MCF 10A (cell line): ENCODE measurements around the gene MITF. TPM values are rescaled to one million over a fixed set of nuclear protein-coding genes. Genes with fewer than 3 reads are reported as not detected.
A peak's percentile ranks its signal among the peaks of the same experiment; 100 is the strongest.
"Not testable (repeated sequence)": the region's sequence is repeated elsewhere in the genome, so short reads cannot be mapped to it uniquely, and the experiment has no call there.

Experiments used
- BruUV-seq: library from RNA; stranded (reverse); fragments of 400-500 nt; replicated peaks from 2 replicates; lab custom pipeline; 2021; lab: Mats Ljungman, UMichigan
- CTCF ChIA-PET: fragments of 300-600 bp; sonication (Branson Sonifier 250); formaldehyde crosslinking; extraction: SDS; loops from one replicate; lab custom pipeline; 2021; ENCODE audit warnings: antibody characterized with exemption, inconsistent platforms; lab: Yijun Ruan, JAX
- POLR2A ChIA-PET: fragments of 300-600, 350-650 bp; sonication (Branson Sonifier 250); formaldehyde crosslinking; extraction: SDS; loops from one replicate; lab custom pipeline; 2020; ENCODE audit warnings: antibody characterized with exemption, inconsistent platforms; lab: Yijun Ruan, JAX
- DNase-seq: peaks from one replicate; pipeline ENCODE4 v3.0.0-alpha.2; 2018; ENCODE audit not compliant: unreplicated experiment
- H3K27ac Mint-ChIP-seq: one replicate; pipeline ENCODE4 v1.8.0; 2022; ENCODE audit warnings: mild to moderate bottlenecking, low read depth, mixed read lengths; ENCODE audit not compliant: unreplicated experiment
- H3K27me3 Mint-ChIP-seq: one replicate; pipeline ENCODE4 v1.8.0; 2022; ENCODE audit warnings: mixed read lengths; ENCODE audit not compliant: insufficient read depth, unreplicated experiment
- H3K36me3 Mint-ChIP-seq: one replicate; pipeline ENCODE4 v1.8.0; 2022; ENCODE audit warnings: mild to moderate bottlenecking, moderate library complexity, mixed read lengths; ENCODE audit not compliant: insufficient read depth, unreplicated experiment
- H3K4me1 Mint-ChIP-seq: one replicate; pipeline ENCODE4 v1.8.0; 2022; ENCODE audit warnings: mixed read lengths; ENCODE audit not compliant: insufficient read depth, unreplicated experiment
- H3K4me3 Mint-ChIP-seq: one replicate; pipeline ENCODE4 v1.8.0; 2022; ENCODE audit warnings: mild to moderate bottlenecking, moderate library complexity, mixed read lengths; ENCODE audit not compliant: unreplicated experiment
- H3K9me3 Mint-ChIP-seq: one replicate; pipeline ENCODE4 v1.8.0; 2022; ENCODE audit warnings: mixed read lengths; ENCODE audit not compliant: unreplicated experiment
- intact Hi-C: fragments of 100-400 bp; cut with micrococcal nuclease; formaldehyde crosslinking; loops from 2 replicates; pipeline ENCODE4 v1.14.1; 2022
- total RNA-seq: library from RNA; stranded (reverse); gene quantifications from 2 replicates; pipeline ENCODE4 v1.2.3, GENCODE V29; 2022
- TF ChIP-seq, protein P1 (sequence below): fragments of 200-600 bp; IDR thresholded peaks from one replicate; pipeline ENCODE4 v1.8.0; 2022; ENCODE audit warnings: antibody characterized with exemption, mild to moderate bottlenecking; ENCODE audit not compliant: unreplicated experiment

Gene MITF
- total RNA-seq, 1 experiment from 2014 or later = 16.1 TPM

DNA sequence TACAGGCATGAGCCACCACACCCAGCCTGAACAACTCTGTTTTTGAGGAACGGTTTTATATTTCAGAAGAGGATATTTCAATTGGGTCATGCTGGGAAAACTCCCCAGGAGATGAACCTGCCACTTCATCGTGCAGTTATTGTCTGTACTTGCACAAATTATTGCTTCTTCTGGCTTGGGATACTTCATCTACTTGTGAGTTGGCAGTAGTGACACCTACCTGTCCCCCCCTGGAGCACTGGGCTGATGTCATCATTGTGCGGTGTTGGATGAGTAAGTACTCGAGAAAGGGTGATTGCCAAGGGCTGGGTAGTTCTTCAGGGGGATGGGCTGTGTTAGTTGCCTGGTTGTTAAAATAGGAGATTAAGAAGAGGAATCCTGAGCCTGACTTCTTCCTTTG lies 175.1 kb downstream of the MITF start:
- H3K36me3 Mint-ChIP-seq = no peaks in the 10 kb centered on the region
- H3K4me3 Mint-ChIP-seq = no peak overlapping the region
- intact Hi-C loops = no loop called here
- CTCF ChIA-PET = no interaction called here
- BruUV-seq = no TSS peak
- no peaks in the 10 kb centered on the region for H3K27me3 Mint-ChIP-seq
- peaks cover 2% of the 10 kb centered on the region for H3K9me3 Mint-ChIP-seq
- POLR2A ChIA-PET = no interaction called here
- peak; percentile 77 for DNase-seq
- peaks cover 8% of the 10 kb centered on the region for H3K4me1 Mint-ChIP-seq
- TF ChIP-seq, protein P1, sequence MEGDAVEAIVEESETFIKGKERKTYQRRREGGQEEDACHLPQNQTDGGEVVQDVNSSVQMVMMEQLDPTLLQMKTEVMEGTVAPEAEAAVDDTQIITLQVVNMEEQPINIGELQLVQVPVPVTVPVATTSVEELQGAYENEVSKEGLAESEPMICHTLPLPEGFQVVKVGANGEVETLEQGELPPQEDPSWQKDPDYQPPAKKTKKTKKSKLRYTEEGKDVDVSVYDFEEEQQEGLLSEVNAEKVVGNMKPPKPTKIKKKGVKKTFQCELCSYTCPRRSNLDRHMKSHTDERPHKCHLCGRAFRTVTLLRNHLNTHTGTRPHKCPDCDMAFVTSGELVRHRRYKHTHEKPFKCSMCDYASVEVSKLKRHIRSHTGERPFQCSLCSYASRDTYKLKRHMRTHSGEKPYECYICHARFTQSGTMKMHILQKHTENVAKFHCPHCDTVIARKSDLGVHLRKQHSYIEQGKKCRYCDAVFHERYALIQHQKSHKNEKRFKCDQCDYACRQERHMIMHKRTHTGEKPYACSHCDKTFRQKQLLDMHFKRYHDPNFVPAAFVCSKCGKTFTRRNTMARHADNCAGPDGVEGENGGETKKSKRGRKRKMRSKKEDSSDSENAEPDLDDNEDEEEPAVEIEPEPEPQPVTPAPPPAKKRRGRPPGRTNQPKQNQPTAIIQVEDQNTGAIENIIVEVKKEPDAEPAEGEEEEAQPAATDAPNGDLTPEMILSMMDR = no peak
- peak overlapping the region; percentile 30 for H3K27ac Mint-ChIP-seq

DNA sequence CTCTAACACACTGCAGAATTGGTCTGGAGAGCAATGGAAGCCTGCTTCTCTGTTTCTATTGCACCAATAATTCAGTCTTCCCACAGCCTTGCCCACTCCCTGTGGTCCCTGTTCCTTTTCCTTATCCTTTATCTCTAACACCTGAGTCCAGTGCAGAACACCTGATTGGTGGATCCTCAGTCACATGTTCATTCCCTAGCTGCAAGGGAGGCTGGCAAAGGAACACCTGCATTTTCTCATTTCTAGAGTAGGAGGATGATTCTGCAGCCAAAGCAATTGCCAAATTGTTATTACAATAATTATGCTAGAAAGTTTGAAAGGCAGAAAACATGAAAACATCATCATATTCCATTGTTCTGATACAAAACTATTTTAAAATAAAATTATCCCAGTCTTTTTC lies 176.5 kb downstream of the MITF start:
- peaks cover 8% of the 10 kb centered on the region for H3K4me1 Mint-ChIP-seq
- intact Hi-C loops = no loop called here
- DNase-seq = no peak
- ChIA-PET CTCF (no interaction called here), POLR2A (no interaction called here)
- H3K4me3 Mint-ChIP-seq = no peak overlapping the region
- BruUV-seq = no TSS peak
- no peaks in the 10 kb centered on the region for H3K36me3 Mint-ChIP-seq
- no peak overlapping the region for H3K27ac Mint-ChIP-seq
- TF ChIP-seq, protein P1 = no peak
- H3K9me3 Mint-ChIP-seq = no peaks in the 10 kb centered on the region
- H3K27me3 Mint-ChIP-seq = no peaks in the 10 kb centered on the region

DNA sequence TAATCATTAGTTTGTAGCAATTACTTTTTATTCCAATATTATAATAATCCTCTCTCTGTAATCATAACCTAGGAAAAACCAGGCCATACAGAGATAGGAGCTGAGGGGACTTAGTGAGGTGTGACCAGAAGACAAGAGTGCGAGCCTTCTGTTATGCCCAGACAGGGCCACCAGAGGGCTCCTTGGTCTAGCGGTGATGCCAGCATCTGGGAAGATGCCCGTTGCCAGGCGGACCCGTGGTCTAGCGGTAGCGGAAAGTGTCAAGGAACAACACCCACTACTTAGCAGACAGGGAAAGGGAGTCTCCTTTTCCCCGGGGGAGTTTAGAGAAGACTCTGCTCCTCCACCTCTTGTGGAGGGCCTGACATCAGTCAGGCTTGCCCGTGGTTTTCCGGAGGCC lies 180.7 kb downstream of the MITF start:
- POLR2A ChIA-PET, H3K4me3 Mint-ChIP-seq, BruUV-seq, H3K27me3 Mint-ChIP-seq, CTCF ChIA-PET, H3K27ac Mint-ChIP-seq, H3K9me3 Mint-ChIP-seq, intact Hi-C loops, H3K4me1 Mint-ChIP-seq, H3K36me3 Mint-ChIP-seq, DNase-seq: not testable (repeated sequence)

DNA sequence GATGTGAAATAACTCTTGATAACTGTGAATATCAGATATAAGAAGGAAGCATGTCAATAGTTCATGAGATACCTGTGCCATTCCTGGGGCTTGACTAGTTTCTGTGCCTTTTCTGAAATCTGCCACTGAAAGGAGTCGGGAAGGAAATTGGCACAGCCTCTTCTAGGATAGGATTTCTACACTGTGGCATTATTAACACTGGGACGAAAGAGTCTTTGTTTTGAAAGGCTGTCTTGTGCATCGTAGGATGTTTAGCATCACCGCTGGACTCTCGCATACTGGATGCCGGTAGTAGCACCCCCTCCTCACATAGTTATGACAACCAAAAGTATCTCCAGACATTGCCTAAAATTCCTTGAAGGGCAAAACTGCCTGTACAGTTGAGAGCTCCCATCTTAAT lies 182.4 kb downstream of the MITF start:
- DNase-seq = no peak
- ChIA-PET POLR2A (no interaction called here), CTCF (interaction anchor here (0.9 kb wide), 2 partner anchors 14 to 22 kb away, joined by 3 to 4 read pairs; no protein-coding TSS in a partner anchor)
- BruUV-seq = no TSS peak
- Mint-ChIP-seq H3K27ac (no peak overlapping the region), H3K36me3 (no peaks in the 10 kb centered on the region), H3K27me3 (no peaks in the 10 kb centered on the region), H3K4me1 (no peaks in the 10 kb centered on the region), H3K9me3 (no peaks in the 10 kb centered on the region), H3K4me3 (no peak overlapping the region)
- TF ChIP-seq, protein P1 = no peak
- intact Hi-C loops = no loop called here

DNA sequence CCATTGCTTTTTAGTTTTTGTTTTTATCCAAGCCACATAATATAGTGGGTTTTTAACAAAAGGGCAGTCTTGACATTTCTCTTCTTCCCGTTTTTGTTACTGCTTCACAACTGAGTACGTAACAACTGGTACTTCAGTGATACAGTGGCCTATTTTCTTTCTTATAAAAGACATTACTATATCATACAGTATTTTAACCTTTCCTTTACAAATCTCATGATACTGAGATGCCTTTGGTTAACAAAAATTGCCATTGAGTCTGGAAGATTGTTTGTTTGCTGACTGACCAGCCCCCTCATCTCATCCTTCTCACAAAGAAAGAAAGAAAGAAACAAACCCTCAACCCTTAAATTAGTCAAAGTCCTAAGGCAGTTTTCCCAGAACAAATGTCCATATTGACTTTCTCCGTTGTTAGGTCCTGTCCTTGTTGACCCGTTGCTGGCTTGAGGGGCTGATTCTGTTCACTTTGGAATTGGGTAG lies 183.3 kb downstream of the MITF start:
- H3K27me3 Mint-ChIP-seq = no peaks in the 10 kb centered on the region
- H3K4me1 Mint-ChIP-seq = no peaks in the 10 kb centered on the region
- BruUV-seq = no TSS peak
- DNase-seq = no peak
- no peaks in the 10 kb centered on the region for H3K36me3 Mint-ChIP-seq
- H3K9me3 Mint-ChIP-seq = no peaks in the 10 kb centered on the region
- H3K4me3 Mint-ChIP-seq = no peak overlapping the region
- ChIA-PET CTCF (no interaction called here), POLR2A (no interaction called here)
- intact Hi-C loops = no loop called here
- TF ChIP-seq, protein P1 = no peak
- no peak overlapping the region for H3K27ac Mint-ChIP-seq
